GM21786 (cell line): Measurements from ENCODE around the gene CACNA2D3.
"Not testable (repeated sequence)": the region's sequence is repeated elsewhere in the genome, so short reads cannot be mapped to it uniquely, and the experiment has no call there.

Source experiments
- ATAC-seq: cut with Tn5 transposase; IDR thresholded peaks from one replicate; pipeline ENCODE4 v1.9.1; 2021; ENCODE audit not compliant: unreplicated experiment

The CACNA2D3 gene

DNA sequence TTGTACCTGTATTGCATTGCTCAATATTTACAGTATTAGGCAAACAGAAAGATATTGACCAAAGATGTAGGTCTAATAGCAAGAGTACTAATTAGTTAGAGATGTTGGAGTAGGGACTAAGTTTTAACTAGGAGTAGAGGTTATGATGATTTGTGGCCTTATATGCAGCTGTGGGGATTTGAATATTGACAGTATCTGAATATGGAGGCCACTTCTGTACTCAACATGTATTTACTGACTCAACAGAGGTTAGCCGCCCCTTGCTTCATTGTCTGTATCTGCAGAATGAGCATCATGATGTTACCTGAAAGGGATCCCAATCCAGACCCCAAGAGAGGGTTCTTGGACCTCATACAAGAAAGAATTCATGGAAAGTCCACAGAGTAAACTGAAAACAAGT is 855.1 kb downstream of the CACNA2D3 start:
- ATAC-seq = no peak

GRCh38 chr3:54977946-54978345 is 855.6 kb downstream of the CACNA2D3 start:
- ATAC-seq = not testable (repeated sequence)

DNA sequence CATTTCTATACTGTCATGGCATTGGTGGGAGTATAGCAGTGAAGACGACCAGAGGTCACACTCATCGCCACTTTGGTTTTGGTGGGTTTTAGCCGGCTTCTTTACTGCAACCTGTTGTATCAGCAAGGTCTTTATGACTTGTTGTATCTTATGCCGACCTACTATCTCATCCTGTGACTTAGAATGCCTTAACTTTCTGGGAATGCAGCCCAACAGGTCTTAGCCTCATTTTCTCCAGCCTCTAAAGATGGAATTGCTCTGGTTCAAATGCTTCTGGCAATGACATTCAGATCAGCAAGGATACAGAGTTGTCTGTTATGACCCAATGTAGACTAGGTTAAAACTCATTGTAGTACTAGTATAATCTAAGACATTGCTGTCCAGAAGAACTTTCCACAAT is 860.5 kb downstream of the CACNA2D3 start:
- no peak for ATAC-seq

- no peak for ATAC-seq
Measured at GRCh38 chr3:54983266-54984099, 861.1 kb downstream of the CACNA2D3 start.

- no peak for ATAC-seq
Measured at GRCh38 chr3:54985856-54986255, 863.5 kb downstream of the CACNA2D3 start.

GRCh38 chr3:54986294-54986693 is 863.9 kb downstream of the CACNA2D3 start:
- ATAC-seq = no peak

- ATAC-seq = no peak
Measured at GRCh38 chr3:54987719-54988118, 865.4 kb downstream of the CACNA2D3 start.

- ATAC-seq = no peak
Measured at GRCh38 chr3:54988302-54988837, 866.0 kb downstream of the CACNA2D3 start.

DNA sequence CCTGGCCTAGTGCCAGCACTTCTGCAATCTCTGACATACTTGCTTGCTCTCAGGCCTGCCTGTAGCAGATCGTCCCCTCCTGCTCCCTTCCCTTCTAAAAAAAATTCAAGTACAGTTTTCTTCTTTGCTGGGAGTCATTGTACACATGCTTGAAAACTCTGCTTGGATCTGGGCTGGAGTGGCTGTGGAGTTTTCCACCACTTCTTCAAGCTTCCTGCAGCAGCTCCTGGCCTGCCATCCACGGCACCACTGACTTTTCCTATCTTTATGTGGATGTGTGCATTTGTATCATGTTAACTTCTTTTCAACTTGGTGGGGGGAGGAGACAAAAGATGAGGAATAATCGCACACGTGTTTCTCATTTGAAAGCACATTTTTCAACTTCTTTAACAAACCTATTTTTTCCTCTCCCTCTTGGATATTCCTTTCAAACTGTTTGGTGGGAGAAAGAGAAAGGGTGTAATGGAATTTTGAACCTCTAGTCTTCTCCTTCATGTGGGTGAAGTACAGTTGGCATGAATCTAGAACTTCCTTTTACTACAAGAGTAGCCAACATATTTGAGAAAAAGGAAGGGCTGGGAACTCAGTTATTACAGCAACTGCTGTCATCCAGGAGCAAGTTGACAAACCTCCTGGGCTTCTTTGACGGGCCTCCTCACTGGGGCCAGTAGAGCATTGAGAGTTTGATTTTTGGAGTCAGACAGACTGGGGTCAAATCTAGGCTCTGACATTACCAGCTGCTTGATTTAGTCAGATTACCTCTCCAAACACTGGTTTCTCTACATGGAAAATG is 866.7 kb downstream of the CACNA2D3 start:
- no peak for ATAC-seq

DNA sequence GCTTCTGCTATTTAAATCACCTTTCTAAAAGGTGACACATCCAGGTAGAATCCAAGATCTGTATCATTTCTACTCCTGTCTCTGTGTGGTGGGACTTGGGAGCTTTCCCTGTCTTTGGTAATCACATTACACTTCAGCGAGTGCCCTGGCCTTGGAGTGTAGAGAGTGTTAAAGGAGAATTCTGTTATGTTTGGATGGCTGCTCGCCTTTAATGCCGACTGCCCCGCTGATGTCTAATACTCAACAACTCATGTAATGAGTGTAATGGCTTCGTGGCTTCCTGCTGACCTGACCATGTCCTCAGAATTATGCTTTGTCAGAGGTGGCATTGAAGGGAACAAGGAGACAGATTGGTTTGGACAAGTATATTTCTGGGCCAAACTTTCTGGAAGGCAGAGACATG is 871.8 kb downstream of the CACNA2D3 start:
- ATAC-seq = no peak

- ATAC-seq = no peak
Measured at GRCh38 chr3:54999159-54999558, 876.8 kb downstream of the CACNA2D3 start.

DNA sequence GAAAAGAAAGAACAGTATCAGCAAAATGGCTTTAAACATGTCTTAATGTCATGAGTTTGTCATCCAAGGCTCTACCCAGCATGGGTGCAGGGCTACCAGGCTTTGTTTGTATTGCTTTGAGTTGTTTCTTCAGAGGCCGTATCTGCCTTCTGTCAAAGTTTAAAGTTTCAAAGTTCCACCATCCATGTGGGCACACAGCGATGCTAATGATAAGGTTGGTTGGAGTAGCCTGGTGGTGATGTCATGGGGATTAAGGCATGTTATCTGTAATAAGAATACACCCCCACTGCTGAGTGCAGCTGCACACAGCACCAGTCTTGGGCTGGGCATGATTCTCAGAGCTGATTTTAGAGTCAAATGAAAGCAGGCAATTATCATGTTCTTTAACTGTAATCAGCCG is 877.5 kb downstream of the CACNA2D3 start:
- ATAC-seq = no peak

DNA sequence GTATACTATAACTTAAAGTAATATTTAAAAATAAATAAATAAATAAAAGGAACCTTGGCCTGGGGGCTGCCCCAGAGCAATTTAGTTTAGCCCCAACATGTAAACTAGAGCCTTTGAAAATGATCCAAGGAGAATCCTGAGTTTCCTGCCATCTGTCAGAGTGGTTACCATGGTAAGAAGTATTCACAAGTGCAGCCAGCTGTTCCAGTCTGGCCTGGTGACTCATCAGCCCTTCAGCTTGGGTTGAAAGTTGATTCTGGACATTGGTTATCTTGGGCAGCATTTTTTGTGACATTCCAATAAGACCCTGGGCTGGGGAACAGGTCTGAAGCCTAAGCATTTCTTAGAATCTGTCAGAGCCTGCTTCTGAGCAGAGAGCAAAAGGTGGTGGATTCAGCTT is 878.2 kb downstream of the CACNA2D3 start:
- ATAC-seq = no peak

- ATAC-seq = no peak
Measured at GRCh38 chr3:55000953-55001352, 878.6 kb downstream of the CACNA2D3 start.

- no peak for ATAC-seq
Measured at GRCh38 chr3:55002416-55002930, 880.1 kb downstream of the CACNA2D3 start.

GRCh38 chr3:55006244-55006676 is 883.9 kb downstream of the CACNA2D3 start:
- ATAC-seq = no peak

DNA sequence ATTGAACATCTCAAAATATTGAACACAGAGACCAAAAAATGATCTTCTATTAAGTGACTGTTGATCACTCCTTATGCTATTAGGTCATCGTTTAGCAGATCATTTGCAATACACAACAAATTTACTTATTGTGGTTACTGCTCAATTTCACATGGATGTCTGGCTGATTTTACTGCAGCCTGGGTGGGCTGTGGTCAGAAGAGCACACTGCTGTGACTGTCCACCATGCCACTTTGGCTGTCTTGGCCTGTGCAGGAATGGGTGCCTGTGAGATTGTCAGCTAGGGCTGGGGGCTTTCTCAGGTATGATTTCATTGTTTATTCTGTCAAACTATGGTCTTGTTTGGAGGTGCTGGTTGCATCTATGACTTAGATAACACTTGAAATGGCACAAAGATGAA is 885.6 kb downstream of the CACNA2D3 start:
- no peak for ATAC-seq

DNA sequence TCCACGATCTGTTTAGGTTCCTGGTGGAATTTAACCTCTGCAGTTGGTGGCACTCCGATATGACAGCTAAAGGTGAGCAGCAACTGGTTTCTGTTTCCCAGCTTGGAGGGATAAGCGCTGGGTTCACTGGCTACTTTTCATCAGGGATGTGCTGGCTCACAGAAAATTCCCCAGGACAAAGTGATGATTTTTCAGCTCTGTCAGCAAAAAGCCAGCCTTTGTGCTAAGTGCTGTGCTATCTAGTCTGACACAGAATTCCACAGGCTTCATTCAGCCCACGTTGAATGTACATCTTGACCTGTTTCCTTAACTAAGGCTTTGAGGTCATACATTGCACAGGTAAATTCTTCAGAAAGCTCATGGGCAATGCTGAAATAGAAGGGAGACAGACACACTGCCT is 887.0 kb downstream of the CACNA2D3 start:
- no peak for ATAC-seq

- ATAC-seq = no peak
Measured at GRCh38 chr3:55012091-55012490, 889.7 kb downstream of the CACNA2D3 start.

DNA sequence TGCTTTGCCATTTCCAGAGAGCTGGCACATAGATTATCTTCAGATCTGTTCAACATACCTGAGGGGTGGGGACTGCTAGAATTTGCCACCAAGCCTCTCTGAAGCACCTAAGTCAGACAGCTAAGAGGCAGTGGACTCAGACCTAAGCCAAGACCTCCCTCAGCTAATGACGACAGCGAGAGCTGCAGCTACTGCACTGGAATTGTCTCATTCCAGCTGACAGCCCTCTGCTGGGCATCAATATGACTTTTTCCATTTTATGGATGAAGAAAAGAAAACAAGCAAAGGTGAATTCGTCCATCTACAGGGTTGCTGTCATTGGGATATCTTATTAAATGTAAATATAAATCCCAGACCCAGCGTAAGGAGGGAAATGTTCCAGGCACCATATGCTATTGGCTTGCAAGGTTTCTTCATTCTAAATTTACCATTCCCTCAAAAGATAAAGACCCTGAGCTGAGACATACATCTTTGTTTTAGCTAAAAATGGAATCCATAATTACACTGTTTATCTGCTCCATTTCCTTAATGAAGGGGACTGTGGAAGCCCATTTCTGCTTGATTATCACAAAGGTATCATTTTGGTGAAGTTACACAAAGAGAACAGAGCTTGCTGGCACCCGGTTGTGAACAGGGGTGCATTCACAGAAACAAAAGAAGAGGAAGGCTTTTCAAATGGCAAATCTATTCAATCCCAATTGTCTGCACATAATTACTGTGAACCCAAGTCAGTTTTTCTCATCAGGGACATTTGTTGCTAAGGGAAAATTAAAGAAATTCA is 891.0 kb downstream of the CACNA2D3 start:
- ATAC-seq = no peak

GRCh38 chr3:55014081-55014480 is 891.7 kb downstream of the CACNA2D3 start:
- ATAC-seq = no peak
